IMR-90 (cell line): ENCODE results near the gene CDH22. TPM values are rescaled to one million over a fixed set of nuclear protein-coding genes. Genes with fewer than 3 reads are reported as not detected.

Experiments
- ATAC-seq: fragments of 200-7000 bp; cut with Tn5 transposase; 2 replicates; pipeline ENCODE4 v1.9.1; 2020; ENCODE audit warnings: low read depth, mild to moderate bottlenecking, moderate library complexity
- BruUV-seq: library from RNA; stranded (reverse); fragments of 400-500 nt; replicated peaks from 2 replicates; lab custom pipeline; 2021; lab: Mats Ljungman, UMichigan
- CTCF ChIA-PET: fragments of 300-600 bp; formaldehyde crosslinking; extraction: SDS; loops from one replicate; lab custom pipeline; 2021; ENCODE audit warnings: antibody characterized with exemption; lab: Yijun Ruan, JAX
- POLR2A ChIA-PET: fragments of 300-600 bp; sonication (Branson Sonifier 250); formaldehyde crosslinking; loops from one replicate; lab custom pipeline; 2022; ENCODE audit warnings: antibody characterized with exemption; ENCODE audit not compliant: unreplicated experiment; lab: Charles Lee
- DNase-seq: peaks from one replicate; pipeline ENCODE4 v3.0.0; 2013
- H2AFZ ChIP-seq: replicated peaks from 2 replicates; pipeline ENCODE3; 2013; ENCODE audit warnings: low read length, mild to moderate bottlenecking; ENCODE audit not compliant: poor library complexity
- H2AK5ac ChIP-seq: 2 replicates; pipeline ENCODE4 v1.6.1; 2013; ENCODE audit warnings: low read depth, low read length, inconsistent platforms
- H2AK9ac ChIP-seq: replicated peaks from 2 replicates; pipeline ENCODE3; 2013; ENCODE audit warnings: mild to moderate bottlenecking, low read depth, low read length, moderate library complexity; ENCODE audit not compliant: poor library complexity
- H2BK120ac ChIP-seq: 2 replicates; pipeline ENCODE4 v1.6.1; 2013; ENCODE audit warnings: low read depth, low read length, inconsistent platforms
- H2BK15ac ChIP-seq: 3 replicates; pipeline ENCODE4 v1.6.1; 2013; ENCODE audit warnings: low read depth, low read length, inconsistent platforms
- H2BK20ac ChIP-seq: 2 replicates; pipeline ENCODE4 v1.6.1; 2013; ENCODE audit warnings: low read depth, mild to moderate bottlenecking, inconsistent platforms, low read length, moderate library complexity
- H2BK5ac ChIP-seq: 2 replicates; pipeline ENCODE4 v1.6.1; 2013; ENCODE audit warnings: mild to moderate bottlenecking, low read depth, low read length, inconsistent platforms; ENCODE audit not compliant: poor library complexity, severe bottlenecking
- H3K14ac ChIP-seq: replicated peaks from 2 replicates; pipeline ENCODE4 v1.6.1; 2013; ENCODE audit warnings: low read depth, low read length, inconsistent platforms
- H3K18ac ChIP-seq: 2 replicates; pipeline ENCODE4 v1.6.1; 2013; ENCODE audit warnings: low read depth, low read length, control low read depth
- H3K23ac ChIP-seq: 2 replicates; pipeline ENCODE4 v1.6.1; 2013; ENCODE audit warnings: low read depth, low read length, inconsistent platforms
- H3K27ac ChIP-seq: 2 replicates; pipeline ENCODE4 v1.5.1; 2013; ENCODE audit warnings: mild to moderate bottlenecking, control low read depth, low read length; ENCODE audit not compliant: insufficient read depth
- H3K27me3 ChIP-seq: 2 replicates; pipeline ENCODE4 v1.6.1; 2013; ENCODE audit warnings: low read length; ENCODE audit not compliant: control insufficient read depth, insufficient read depth
- H3K36me3 ChIP-seq: 2 replicates; pipeline ENCODE4 v1.6.1; 2013; ENCODE audit warnings: low read length, mixed read lengths; ENCODE audit not compliant: control insufficient read depth, insufficient read depth
- H3K4ac ChIP-seq: 2 replicates; pipeline ENCODE4 v1.6.1; 2013; ENCODE audit warnings: low read depth, low read length, inconsistent platforms
- H3K4me1 ChIP-seq: 2 replicates; pipeline ENCODE4 v1.6.1; 2013; ENCODE audit warnings: low read length, mixed read lengths; ENCODE audit not compliant: control insufficient read depth, insufficient read depth
- H3K4me2 ChIP-seq: 2 replicates; pipeline ENCODE4 v1.6.1; 2013; ENCODE audit warnings: low read depth, mild to moderate bottlenecking, control low read depth, low read length, moderate library complexity
- H3K4me3 ChIP-seq: 2 replicates; pipeline ENCODE4 v1.5.1; 2013; ENCODE audit warnings: low read depth, mild to moderate bottlenecking, control low read depth, low read length, moderate library complexity; ENCODE audit not compliant: insufficient read depth
- H3K56ac ChIP-seq: 2 replicates; pipeline ENCODE4 v1.6.1; 2013; ENCODE audit warnings: low read length, inconsistent platforms; ENCODE audit not compliant: insufficient read depth; ENCODE audit errors: extremely low read depth
- H3K79me1 ChIP-seq, 2 experiments: 2 replicates each; pipeline ENCODE4 v1.6.1; 2013; ENCODE audit warnings: low read length in 2 of 2, inconsistent platforms in 1 of 2, low read depth in 1 of 2
- H3K9ac ChIP-seq: 2 replicates; pipeline ENCODE4 v1.6.1; 2013; ENCODE audit warnings: low read depth, low read length, control low read depth
- H3K9me1 ChIP-seq: 2 replicates; pipeline ENCODE4 v1.6.1; 2013; ENCODE audit warnings: low read length, inconsistent platforms; ENCODE audit not compliant: insufficient read depth
- H3K9me3 ChIP-seq: 2 replicates; pipeline ENCODE4 v1.6.1; 2013; ENCODE audit warnings: low read length; ENCODE audit not compliant: control insufficient read depth, insufficient read depth
- H4K20me1 ChIP-seq: 2 replicates; pipeline ENCODE4 v1.6.1; 2013; ENCODE audit warnings: low read length, inconsistent platforms; ENCODE audit not compliant: insufficient read depth
- H4K5ac ChIP-seq: 2 replicates; pipeline ENCODE4 v1.6.1; 2013; ENCODE audit warnings: mild to moderate bottlenecking, low read depth, low read length, control low read depth
- H4K8ac ChIP-seq, 2 experiments: 2 replicates each; pipeline ENCODE4 v1.6.1; 2013; ENCODE audit warnings: low read depth in 2 of 2, low read length in 2 of 2, control low read depth in 1 of 2, inconsistent platforms in 1 of 2
- H4K91ac ChIP-seq: 2 replicates; pipeline ENCODE4 v1.6.1; 2013; ENCODE audit warnings: low read depth, low read length, inconsistent platforms; ENCODE audit not compliant: insufficient read depth
- MAZ ChIP-seq: IDR thresholded peaks from 2 replicates; pipeline ENCODE4 v1.6.1; 2012; ENCODE audit warnings: low read depth, mild to moderate bottlenecking, low read length, improper control_type of control experiment, moderate library complexity, borderline replicate concordance
- WGBS, 2 experiments: methylation state at CpG; one replicate each; pipeline versions ENCODE4 v1.1.5 to v1.1.7; 2013; ENCODE audit warnings: missing lambda C conversion rate in 2 of 2; ENCODE audit not compliant: insufficient read length in 1 of 2; ENCODE audit errors: extremely low coverage in 2 of 2; 5-methylcytosine and 5-hydroxymethylcytosine counted together
- dilution Hi-C: fragments of 300-500 bp; cut with HindIII; formaldehyde crosslinking; loops from one replicate; pipeline ENCODE4 v1.14.3; 2018; ENCODE audit warnings: low sequenced_read_pairs; ENCODE audit not compliant: unreplicated experiment
- in situ Hi-C: fragments of 300-500 bp; cut with MboI; formaldehyde crosslinking; loops from 3 replicates; pipeline ENCODE4 v1.14.3; 2019; ENCODE audit warnings: low sequenced_read_pairs, inconsistent platforms, mixed read lengths
- intact Hi-C: fragments of 100-400 bp; cut with micrococcal nuclease; formaldehyde crosslinking; loops from 2 replicates; pipeline ENCODE4 v1.10.0; 2022
- polyA plus RNA-seq, 3 experiments: library from polyadenylated mRNA; depleted of rRNA; stranded (reverse); fragments of >200 nt; gene quantifications; 2 replicates each; pipeline ENCODE4 v1.2.3, GENCODE V29; 2012; ENCODE audit warnings: low replicate concordance in 1 of 3
- total RNA-seq: library from RNA; depleted of rRNA; stranded (reverse); fragments of >200 nt; gene quantifications from 2 replicates; pipeline ENCODE4 v1.2.3, GENCODE V29; 2012

CDH22 gene
- total and polyA plus RNA-seq, 2 of the 4 experiments (the other 2 are of a cell fraction): not detected

DNA sequence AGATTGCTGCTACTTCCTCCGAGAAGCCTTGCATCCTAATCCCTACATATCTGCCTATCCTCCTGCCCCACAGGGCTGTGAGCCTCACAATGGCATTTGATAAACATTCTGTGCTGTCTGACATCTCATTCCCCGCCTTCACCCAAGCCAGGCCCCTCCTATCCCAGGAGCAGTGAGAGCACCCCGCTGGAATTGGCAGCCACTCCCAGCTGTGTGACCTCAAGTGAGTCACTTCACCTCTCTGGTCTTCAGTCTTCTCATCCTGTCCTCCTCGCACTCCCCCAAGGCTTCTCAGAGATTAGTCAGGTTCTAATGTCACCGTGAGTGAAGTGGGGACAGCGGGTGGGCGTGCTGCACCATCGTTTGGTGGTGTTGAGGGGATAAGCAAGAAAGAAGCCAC, 81.7 kb downstream of the CDH22 start:
- H2BK5ac ChIP-seq: no peak overlapping the region
- no peak overlapping the region for H2AFZ ChIP-seq
- ATAC-seq (no peak; the same call in none of the 2 replicates), DNase-seq (peak; percentile 32)
- no peak overlapping the region for H3K4me2 ChIP-seq
- no peak overlapping the region for H3K4me3 ChIP-seq
- ChIA-PET CTCF (no interaction called here), POLR2A (no interaction called here)
- H3K9ac ChIP-seq: no peak overlapping the region
- no peak overlapping the region for H3K18ac ChIP-seq
- H3K9me1 ChIP-seq: no peaks in the 10 kb centered on the region
- no peak overlapping the region for H3K56ac ChIP-seq
- no peaks in the 10 kb centered on the region for H4K20me1 ChIP-seq
- WGBS, 2 experiments: 20% methylated on average over 1 of the region's 8 CpGs; no CpG with 5 or more reads in 1 of the 2 experiments
- H3K27ac ChIP-seq: no peak overlapping the region
- H3K27me3 ChIP-seq: peaks cover 7% of the 10 kb centered on the region; the same call in 1 of the 2 replicates
- no peak overlapping the region for H2AK5ac ChIP-seq
- H2BK15ac ChIP-seq: no peak overlapping the region
- no peaks in the 10 kb centered on the region for H3K36me3 ChIP-seq
- no peak overlapping the region for H3K4ac ChIP-seq
- H3K23ac ChIP-seq: no peak overlapping the region
- no peak overlapping the region for H3K14ac ChIP-seq
- no peak for TF ChIP-seq MAZ
- H3K4me1 ChIP-seq: no peaks in the 10 kb centered on the region
- no peak overlapping the region for H2AK9ac ChIP-seq
- H4K5ac ChIP-seq: no peak overlapping the region
- dilution Hi-C loops: no loop called here
- in situ Hi-C loops: no loop called here
- H2BK20ac ChIP-seq: no peak overlapping the region
- H3K9me3 ChIP-seq: no peaks in the 10 kb centered on the region
- no peak overlapping the region for H2BK120ac ChIP-seq
- no peaks in the 10 kb centered on the region for H3K79me1 ChIP-seq
- intact Hi-C loops: no loop called here
- no peak overlapping the region for H4K8ac ChIP-seq
- no peak overlapping the region for H4K91ac ChIP-seq
- BruUV-seq: no TSS peak
